Glomerular visceral epithelial cell (primary cell): ENCODE measurements around the gene FGFR2.
"Not testable (repeated sequence)": the region's sequence is repeated elsewhere in the genome, so short reads cannot be mapped to it uniquely, and the experiment has no call there.

Source experiments
- DNase-seq: peaks from one replicate; pipeline ENCODE4 v3.0.0-alpha.2; 2016; ENCODE audit errors: extremely low spot score

The FGFR2 gene

DNA sequence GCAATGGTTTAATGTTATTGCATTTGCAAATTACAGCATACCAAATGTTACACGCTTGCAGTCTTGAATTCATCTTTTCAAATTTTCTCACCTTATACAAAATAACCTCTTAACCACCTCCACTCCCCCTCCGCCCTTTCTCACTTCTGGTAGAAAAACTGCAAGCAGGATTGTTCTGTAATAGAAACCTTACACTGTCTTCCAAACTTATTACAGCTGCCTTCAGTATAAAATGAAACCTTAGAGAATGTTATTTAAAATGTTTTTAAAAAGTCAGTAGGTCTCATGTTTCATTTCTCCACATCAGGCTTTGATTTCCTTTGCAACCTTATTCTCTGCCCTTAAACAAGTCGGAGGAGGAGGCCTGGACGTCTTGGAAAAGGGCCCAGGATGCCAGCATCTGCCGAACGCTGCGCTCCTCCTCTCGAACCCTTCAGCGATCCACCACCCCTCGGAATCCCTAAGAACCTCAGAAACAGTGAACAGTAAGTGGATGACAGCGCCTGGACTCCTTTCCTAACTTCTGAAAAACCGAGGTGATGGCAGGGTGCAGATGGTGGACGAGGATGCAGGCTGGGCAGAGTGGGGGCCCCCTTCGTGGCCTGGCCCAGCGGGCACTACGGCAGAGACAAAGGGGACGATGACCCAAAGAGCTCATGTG is 74.0 kb downstream of the FGFR2 start:
- DNase-seq = no peak

DNA sequence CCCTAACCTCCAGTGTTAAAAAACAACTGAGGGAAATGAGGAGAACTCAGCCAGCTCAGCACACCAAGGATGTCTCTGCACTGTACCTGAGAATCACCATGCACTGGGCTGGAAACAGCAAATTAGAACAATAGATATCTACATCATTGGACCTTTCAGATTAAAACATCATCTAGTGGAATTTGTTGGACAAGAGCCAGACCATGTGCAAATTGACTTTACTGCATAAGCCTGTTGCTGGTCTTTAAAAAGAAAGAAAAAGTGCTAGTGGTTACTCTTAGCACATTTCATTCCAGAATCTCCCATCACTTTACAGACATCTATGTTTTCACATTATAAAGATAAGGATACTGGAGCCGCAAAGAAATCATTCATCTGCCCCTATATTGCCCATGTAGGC is 75.4 kb downstream of the FGFR2 start:
- no peak for DNase-seq

DNA sequence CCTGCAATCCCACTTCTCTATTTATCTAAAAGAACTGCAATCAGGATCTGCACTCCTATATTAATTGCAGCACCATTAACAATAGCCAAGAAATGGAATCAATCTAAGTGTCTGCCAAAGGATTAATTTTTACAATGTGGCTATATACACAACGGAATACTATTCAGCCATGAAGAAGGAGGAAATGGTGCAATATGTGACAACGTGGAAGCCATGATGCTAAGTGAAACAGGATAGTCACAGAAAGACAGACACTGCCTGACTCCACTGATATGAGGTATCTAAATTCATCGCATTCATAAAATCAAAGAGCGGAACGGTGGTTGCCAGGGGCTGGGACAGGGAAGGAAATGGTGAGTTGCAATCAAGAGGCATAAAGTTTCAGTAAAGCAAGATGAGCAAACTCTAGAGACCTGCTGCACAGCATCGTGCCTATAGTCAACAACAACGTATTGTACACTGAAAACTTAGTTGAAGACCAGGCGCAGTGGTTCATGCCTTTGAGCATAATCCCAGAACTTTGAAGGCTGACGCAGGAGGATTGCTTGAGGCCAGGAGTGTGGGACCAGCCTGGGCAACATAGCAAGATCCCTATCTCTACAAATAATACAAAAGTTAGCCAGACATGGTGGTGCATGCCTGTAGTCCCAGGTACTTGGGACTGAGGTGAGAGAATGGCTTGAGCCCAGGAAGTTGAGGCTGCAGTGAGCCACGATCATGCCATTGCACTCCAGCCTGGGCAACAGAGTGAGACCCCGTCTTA is 76.3 kb downstream of the FGFR2 start:
- no peak for DNase-seq

DNA sequence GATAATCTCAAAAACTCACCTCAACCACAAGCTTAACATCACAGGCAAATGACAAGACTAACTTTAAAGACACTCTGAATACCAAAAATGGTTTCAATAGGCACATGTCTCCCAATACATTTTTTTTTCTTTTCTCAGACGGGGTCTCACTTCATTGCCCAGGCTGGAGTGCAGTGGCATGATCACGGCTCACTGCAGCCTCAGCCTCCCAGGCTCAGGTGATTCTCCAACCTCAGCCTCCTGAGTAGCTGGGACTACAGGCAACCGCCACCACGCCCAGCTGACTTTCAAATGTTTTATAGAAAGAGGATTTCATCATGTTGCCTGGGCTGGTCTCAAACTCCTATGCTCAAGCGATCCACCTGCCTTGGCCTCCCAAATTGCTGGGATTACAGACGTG is 77.7 kb downstream of the FGFR2 start:
- not testable (repeated sequence) for DNase-seq

DNA sequence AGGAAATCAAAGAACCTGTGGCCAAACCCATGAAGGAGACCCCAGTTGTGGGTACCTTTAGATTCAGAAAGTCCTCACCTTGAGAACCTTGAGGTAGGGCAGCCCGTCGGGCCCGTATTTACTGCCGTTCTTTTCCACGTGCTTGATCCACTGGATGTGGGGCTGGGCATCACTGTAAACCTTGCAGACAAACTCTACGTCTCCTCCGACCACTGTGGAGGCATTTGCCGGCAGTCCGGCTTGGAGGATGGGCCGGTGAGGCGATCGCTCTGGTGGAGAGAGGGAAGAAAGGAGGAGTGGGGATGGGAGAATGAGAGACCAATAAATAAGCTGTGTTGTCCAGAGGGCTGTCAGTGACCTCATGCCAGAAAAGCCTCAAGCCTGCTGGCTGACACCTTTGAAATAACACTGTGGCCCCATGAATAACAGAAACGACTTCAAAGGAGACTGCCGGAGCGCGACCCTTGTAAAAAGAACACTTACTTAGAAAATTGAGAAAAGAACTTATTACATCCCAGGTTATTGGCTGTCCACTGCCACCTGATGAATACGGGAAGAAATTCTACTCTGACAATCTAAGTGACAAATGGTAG is 78.2 kb downstream of the FGFR2 start:
- DNase-seq = no peak

DNA sequence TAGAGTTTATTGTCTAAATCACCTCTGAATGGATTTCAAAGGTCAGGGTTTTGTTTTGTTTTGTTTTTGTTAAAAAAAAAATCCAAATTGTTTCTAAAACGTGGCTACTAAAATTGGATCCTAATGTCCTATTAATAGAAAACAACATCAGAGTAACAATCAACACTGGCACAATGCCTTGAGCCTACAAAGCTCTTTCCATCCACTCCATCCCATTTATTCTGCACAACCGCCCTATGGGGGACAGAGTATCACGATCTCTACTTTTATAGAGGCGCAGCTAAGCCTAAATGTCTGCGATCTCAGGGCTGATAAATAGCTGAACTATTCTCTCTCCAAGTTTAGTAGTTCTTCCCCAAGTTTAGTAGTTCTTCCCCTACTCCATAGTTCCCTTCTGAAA is 78.8 kb downstream of the FGFR2 start:
- DNase-seq = no peak

DNA sequence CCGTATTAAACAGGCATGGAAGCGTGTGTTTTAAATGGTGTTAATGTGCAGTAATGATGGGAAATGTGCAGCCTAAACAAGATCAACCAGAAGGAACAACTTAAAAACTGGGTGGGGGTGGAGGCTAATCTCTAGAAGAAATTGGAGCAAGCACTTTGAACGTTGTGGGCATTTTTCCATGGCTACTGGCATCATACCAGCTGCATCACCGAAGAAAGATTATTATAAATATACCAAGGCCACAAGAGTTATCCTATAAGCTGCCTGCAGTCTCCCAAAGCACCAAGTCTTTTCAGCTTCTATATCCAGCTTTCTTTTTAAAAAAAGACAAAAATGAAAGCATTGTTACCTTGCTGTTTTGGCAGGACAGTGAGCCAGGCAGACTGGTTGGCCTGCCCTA is 79.9 kb downstream of the FGFR2 start:
- DNase-seq = no peak

DNA sequence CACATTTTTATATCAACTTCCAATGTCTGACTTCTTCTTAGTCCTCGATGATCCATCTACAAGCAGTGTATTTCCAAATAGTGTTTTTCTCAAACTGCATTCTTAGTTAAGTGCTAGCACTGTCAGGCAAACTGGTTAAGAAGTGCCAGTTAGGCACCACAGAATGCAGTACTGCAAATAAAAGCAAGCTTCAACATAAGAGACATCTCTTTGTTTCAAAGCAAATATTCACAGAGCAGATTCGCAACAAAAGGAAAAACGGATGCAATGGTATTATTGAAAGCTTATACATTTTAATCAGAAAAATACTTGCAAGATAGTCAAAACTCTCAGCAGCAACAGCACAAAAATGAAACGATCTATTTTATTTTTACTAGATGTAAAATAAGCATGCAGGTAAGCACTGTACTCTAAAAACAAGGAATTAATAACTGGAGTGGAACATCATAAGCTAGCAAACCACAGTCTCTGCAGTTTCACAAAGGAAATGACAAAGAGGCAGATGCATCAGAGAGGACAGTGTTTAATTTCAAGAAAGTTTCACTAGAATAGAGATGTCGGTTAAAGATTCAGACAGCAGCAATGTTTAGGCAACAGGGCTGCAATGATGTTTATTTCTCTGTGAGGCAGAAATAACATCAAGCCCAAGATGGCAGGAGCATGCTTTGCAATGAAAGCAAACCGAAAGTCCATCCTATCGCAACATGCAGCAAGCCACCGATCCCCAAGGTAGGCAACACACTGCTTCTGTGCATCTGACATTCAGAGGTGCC is 82.0 kb downstream of the FGFR2 start:
- DNase-seq = no peak

DNA sequence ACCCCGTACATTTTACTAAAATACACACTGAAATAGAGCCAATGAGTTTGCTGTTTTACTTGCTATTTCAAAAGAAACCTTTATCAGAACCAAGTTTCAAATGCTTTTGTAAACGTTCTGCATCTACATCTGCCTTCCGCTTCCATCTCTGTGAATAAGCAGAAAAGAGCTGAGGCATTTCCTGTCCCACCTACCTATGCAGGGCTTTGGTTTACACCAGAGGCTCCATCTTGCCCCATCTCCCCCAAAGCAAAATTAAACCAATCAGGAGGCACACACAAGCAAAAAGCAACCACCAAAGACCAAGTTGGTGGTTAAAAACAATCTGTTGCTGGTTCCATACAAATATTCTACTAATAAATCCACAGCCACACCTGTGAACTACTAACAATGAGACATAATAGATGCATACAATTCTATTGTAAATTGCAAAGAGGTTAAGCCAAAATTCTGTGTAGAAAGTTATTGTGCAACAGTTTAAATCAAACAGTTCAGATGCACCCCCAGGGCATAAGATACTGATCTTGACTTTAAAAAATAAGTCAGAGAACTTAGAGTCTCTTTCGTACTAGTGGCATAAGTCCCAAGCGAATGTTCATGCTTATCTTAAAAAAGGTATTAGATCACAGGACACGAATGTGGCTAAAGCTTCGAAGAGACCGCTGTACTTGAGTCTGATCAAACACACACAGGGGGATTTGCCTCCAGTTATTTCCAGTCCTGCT is 83.9 kb downstream of the FGFR2 start:
- DNase-seq = no peak

DNA sequence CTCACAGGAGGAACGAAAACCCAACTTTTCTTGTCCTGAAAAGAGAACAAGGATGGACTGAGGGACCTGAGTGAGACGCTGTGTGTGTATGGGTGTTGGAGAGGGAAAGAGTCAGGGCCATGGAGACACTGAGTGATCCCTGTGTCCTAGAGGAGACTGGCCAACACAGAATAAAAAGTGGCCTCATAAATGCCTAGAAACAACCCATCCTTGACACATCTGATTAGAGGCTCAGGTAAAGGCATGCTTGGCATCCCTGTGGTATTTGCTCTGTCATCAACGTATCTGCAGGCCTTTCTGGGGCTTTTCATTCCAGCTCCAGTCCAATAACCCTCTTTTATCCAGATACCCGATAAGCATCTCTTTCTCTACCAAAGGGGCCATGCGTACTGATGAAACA is 86.3 kb downstream of the FGFR2 start:
- DNase-seq = no peak

DNA sequence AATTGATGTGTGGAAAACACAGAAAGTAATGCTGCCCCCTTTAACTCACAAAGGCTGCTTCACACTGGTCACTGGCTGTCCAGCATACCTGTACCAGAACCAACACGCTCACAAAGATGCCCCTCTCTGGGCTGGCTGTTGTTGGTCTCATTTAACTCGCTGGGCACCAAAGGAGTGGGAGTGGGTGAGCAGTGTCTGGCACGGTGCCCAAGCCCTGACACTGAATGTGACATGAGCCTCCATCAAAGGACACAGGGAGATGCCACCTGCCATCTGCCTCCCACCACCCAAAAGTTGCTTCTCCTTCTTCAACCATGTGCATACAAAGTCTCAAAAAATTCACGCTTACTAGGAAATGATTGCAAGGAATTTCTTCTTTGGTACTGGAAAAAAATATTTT is 86.8 kb downstream of the FGFR2 start:
- no peak for DNase-seq

DNA sequence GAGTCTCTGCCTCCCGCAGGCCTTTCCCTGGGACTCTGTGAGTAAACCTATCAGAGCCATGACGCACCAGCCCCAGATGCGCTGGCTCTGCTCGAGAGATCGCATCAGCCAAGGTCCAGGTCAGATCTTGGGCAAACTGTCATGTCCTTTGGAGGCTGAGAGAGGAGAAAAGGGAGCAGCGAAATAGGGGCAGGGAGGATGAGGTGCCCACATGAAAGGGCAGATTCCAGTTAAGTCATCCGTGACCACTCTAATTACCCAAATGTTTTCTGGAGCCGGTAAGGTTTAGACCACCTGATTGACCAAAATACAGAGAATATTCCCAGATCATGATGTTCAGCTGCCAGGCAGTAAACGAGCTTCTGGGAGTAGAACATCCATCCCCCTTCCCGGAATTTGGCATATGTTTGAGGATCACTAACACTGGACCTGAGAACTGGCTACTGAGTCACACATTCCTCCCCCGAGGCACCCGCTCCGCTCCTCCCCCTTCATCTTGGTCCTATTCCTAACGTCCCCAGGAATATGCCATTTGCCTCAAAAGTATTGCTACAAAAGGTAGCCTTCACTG is 88.0 kb downstream of the FGFR2 start:
- peak; percentile 33 for DNase-seq

DNA sequence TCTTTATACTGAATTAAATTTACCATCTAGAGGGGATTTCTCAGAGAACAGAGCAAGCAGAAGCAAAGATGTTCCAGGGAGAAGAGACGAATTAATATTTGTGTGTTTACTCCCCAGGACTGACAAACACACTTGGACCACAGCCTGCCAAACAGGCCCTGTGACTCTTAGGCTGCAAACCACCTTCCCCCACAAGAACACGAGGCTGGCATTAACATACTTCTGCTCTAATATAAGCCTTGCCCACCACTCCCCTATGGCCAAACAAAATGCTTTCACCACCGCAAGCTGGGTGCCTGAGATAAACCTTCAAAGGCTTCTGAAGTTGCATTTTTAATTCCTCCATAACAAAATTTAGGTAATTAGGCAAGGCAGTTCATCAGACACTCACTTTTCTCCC is 88.4 kb downstream of the FGFR2 start:
- no peak for DNase-seq

DNA sequence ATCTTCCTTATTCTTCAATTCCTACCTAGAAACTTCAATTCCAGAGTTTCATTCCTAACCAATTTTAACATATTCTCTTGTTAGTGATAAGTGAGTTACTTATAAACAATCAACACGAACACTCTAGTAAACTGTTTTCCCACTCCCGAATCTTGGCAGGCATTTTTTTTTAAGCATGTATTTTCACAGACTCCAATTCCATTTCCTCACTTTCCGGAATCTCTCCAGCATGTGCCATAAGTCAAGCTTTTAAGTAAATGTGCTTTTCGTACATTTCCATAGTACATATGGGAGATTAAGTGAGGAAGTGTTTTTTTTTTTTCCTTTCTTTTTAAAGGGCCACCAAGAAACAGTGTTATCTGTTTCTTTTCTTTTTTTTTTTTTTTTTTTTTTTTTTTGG is 89.1 kb downstream of the FGFR2 start:
- DNase-seq = no peak

DNA sequence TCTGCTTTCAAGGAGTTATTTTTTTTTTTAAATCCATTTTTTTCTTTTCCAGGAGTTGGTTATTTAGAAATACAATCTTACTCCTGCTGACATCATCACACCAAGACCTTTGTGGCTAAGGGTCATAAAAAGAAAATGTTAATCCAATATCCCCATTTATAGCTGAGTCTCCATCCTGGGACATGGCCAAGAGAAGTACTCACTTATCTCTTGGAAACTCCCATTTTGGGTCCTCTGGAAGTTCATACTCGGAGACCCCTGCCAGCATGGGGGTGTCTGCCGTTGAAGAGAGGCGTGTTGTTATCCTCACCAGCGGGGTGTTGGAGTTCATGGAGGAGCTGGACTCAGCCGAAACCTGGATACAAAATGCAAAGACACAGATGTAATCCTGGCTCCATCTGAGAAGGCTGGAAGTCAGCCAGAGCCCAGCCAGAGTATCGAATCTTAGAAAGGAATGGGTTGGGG is 94.6 kb downstream of the FGFR2 start:
- DNase-seq = no peak

DNA sequence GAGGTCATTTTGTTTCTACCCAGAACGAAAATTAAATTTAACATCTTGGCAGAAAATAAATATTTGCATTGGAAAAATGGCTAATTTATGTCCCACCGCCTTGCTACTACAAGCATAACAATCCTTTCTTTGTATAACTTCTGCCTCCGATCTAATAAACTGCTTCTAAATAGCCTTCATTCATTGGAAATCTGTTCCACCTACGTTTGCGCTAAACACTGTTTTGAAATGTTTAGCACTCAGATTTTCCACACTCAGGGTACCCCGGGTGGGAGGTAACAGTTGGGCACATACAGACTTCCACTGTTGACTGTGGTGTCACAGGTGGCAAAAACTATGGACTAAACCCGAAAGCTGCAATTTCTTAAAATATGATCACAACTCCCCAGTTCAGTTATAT is 96.4 kb downstream of the FGFR2 start:
- DNase-seq = no peak

DNA sequence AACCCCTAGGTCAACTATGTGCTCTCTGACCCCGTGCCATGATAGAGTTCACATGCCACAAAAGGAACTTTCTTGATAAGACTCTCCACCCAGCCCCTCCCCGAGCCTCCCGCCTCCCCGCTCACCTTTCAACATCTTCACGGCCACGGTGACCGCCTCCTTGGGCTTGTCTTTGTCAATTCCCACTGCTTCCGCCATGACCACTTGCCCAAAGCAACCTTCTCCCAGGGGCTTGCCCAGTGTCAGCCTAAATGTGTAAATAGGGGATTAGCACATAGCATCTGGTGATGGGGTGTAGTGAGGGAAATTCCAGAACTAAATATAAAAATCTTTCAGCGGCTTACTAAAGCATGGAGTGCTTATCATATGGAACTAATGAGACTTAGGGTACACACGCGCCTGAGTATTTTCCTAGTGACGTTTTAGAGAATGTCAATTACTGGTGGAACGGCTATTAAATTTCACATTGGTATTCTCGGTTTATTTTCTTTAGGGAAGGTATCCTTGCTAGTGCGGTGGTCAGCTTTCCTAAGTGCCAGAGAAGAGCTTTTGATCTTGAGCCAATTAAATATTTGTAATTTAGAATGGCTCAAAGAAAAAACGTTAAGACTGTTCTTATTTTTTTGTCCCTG is 97.4 kb downstream of the FGFR2 start:
- DNase-seq = no peak

DNA sequence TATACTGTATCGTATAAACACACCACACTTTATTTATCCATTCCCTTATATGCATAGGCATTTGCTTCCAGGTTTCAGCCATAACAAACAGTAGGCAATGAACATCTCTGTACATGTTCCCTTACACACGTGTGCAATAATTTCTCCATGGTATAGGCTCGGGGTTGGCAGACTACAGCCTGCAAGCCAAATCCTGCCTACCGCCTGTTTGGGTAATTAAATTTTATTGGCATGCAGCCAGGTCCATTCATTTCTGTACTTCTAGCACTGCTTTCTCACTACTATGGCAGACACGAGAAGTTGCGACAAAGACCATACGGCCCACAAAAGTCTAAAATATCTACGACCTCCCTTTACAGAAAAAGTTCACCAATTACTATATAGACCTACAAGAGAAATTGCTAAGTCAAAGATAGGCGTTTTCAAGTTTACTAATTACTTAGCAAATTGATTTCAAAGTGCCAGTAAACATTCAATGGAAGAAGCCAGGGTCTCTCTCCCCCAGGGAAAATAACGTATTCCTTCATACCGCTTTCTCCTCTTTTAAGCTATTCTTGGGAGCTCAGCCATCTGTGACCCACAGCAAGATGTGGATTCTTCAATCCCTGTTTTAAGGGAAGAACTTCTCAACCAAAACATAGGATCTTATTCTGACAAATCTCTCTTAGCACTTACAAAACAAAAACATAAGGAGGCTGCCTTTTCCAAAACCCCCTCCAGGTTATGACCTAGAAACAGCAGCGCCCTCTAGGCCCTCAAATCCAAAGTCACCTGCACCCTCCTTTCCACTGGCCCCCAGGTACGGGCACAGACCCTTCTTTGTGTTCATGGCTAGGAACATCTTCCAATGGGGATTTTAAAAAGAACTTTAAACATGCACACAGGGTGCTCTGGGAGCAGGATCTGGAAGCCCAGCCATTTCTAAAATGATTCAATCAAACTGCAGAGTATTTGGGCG is 100.5 kb downstream of the FGFR2 start:
- DNase-seq = no peak

DNA sequence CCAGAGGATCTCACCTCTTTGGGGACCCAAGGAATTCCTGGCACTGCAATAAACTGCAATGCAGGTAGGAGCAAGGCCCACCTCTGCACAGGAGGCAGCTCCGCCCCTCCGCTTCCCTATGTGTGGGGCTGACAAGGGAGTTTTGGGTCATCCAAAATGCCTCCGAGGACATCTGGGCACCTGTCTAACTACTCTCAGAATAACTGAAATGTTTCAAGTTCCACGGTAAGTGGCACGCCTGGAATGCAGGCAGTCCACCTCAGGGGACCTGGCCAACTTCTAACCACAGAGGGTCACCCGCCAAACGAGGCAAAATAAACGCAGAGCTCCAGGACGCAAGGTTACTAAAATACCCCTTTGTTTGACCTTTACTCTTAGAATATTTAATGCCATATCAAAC is 102.5 kb downstream of the FGFR2 start:
- no peak for DNase-seq

DNA sequence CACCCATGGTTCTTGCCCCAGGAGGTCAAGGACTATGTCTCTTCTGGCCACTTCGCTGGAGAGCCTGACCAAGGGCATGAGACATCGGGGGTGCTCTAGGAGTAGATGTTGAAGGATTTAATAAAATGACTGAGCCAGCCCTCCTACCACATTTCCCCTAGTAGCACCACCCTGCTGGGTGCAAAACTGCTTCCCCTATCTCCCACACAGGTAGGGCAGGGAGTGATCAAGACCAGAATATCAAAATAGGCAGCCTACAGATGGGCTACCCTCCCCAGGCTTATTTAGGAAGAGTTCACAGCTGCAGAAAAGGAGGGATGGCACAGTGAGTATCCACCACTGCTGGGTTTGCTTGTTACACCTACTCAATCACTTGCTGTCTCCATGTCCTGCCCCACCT is 103.9 kb downstream of the FGFR2 start:
- DNase-seq = no peak
